ENCODE data around the gene MRGPRX4. TPM values are rescaled to one million over a fixed set of nuclear protein-coding genes. Genes with fewer than 3 reads are reported as not detected.
"Not testable (repeated sequence)": the region's sequence is repeated elsewhere in the genome, so short reads cannot be mapped to it uniquely, and the experiment has no call there.

Gene MRGPRX4
- total RNA-seq, 3 donors from 2014 or later, result not detected

DNA sequence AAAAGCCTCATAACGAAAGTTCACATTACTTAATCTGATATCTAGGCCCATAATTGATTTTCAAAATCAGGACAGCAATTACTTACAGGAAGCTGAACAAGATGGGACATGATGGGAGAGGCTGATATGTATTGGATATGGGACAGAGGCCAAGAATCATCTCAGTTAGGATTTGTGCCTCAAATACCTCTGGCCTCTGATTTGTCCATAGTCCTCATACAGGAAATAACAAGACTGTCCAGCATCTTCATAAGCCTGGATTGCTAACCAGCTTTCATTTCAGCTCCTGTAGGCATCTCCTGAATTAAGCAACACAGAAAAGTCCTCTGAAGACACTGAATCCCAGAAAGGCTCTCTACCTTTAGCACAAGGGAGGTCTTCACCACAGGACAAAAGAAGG is 4.3 kb upstream of the MRGPRX4 start:
- H3K36me3 ChIP-seq, result no peaks in the 10 kb centered on the region
- no peaks in the 10 kb centered on the region for H3K27me3 ChIP-seq
- intact Hi-C loops (cut with DNase I; ENCODE audit: low total_unique reads), result no loop called here
- peaks cover 4 to 6% of the 10 kb centered on the region in 2 donors for H3K9me3 ChIP-seq
- no peak overlapping the region for H3K27ac ChIP-seq
- no peak for DNase-seq (ENCODE audit: low spot score in 2 of 2)
- TF ChIP-seq, protein P1, sequence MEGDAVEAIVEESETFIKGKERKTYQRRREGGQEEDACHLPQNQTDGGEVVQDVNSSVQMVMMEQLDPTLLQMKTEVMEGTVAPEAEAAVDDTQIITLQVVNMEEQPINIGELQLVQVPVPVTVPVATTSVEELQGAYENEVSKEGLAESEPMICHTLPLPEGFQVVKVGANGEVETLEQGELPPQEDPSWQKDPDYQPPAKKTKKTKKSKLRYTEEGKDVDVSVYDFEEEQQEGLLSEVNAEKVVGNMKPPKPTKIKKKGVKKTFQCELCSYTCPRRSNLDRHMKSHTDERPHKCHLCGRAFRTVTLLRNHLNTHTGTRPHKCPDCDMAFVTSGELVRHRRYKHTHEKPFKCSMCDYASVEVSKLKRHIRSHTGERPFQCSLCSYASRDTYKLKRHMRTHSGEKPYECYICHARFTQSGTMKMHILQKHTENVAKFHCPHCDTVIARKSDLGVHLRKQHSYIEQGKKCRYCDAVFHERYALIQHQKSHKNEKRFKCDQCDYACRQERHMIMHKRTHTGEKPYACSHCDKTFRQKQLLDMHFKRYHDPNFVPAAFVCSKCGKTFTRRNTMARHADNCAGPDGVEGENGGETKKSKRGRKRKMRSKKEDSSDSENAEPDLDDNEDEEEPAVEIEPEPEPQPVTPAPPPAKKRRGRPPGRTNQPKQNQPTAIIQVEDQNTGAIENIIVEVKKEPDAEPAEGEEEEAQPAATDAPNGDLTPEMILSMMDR (IDR thresholded peaks at IDR 0.05), result no peak
- TF ChIP-seq POLR2AphosphoS5 (IDR thresholded peaks at IDR 0.05) (no peak), POLR2A (IDR thresholded peaks at IDR 0.05) (no peak)
- H3K4me1 ChIP-seq, result no peaks in the 10 kb centered on the region
- no peak overlapping the region for H3K4me3 ChIP-seq

DNA sequence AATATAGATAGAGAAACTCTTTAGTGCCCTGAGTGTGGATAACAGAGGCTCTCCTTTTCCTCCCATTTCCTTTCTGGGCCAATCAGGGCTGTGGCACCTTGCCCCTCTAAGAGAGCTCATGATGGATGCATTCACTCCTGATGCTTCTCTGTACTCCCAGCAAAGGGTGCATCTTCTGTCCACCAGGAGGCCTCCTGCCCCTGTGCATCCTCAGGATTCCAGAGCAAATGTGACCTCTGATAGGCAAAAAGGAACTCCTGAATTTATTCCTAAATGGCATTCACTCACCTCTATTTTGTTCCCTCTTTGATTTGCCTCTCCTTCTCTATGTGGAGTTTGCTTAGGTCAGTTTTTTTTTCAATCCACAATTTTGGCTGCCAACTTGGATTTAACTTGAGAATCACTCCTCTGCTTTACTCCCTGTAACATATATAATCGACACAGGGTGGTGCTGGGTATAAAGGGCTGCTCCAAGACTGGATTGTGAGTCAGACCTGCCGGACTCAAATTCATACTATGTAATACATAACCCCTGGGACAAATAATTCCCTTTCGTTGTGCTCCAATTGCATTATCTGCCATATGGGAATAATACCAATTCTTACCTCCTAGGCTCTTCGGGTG is 1.1 kb upstream of the MRGPRX4 start:
- no peak overlapping the region for H3K27ac ChIP-seq
- H3K9me3 ChIP-seq, result peaks cover 3 to 5% of the 10 kb centered on the region in 2 donors
- no peaks in the 10 kb centered on the region for H3K27me3 ChIP-seq
- H3K4me3 ChIP-seq, result no peak overlapping the region
- no peaks in the 10 kb centered on the region for H3K36me3 ChIP-seq
- DNase-seq (ENCODE audit: low spot score in 2 of 2), result no peak
- H3K4me1 ChIP-seq, result no peaks in the 10 kb centered on the region
- TF ChIP-seq POLR2AphosphoS5 (IDR thresholded peaks at IDR 0.05) (no peak), POLR2A (IDR thresholded peaks at IDR 0.05) (no peak)
- TF ChIP-seq, protein P1 (IDR thresholded peaks at IDR 0.05), result peak in 2 of 3 donors; percentile 16 to 47
- intact Hi-C loops (cut with DNase I; ENCODE audit: low total_unique reads), result no loop called here

DNA sequence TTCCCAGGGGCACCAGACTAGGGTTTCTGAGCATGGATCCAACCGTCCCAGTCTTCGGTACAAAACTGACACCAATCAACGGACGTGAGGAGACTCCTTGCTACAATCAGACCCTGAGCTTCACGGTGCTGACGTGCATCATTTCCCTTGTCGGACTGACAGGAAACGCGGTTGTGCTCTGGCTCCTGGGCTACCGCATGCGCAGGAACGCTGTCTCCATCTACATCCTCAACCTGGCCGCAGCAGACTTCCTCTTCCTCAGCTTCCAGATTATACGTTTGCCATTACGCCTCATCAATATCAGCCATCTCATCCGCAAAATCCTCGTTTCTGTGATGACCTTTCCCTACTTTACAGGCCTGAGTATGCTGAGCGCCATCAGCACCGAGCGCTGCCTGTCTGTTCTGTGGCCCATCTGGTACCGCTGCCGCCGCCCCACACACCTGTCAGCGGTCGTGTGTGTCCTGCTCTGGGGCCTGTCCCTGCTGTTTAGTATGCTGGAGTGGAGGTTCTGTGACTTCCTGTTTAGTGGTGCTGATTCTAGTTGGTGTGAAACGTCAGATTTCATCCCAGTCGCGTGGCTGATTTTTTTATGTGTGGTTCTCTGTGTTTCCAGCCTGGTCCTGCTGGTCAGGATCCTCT is 709 bp downstream of the MRGPRX4 start:
- no peak for TF ChIP-seq POLR2AphosphoS5 (IDR thresholded peaks at IDR 0.05)
- TF ChIP-seq, protein P1 (IDR thresholded peaks at IDR 0.05), result no peak
- no peak for TF ChIP-seq POLR2A (IDR thresholded peaks at IDR 0.05)
- DNase-seq (ENCODE audit: low spot score in 2 of 2), result no peak
- Histone ChIP-seq H3K4me3 (no peak overlapping the region), H3K4me1 (no peaks in the 10 kb centered on the region), H3K27me3 (no peaks in the 10 kb centered on the region), H3K36me3 (no peaks in the 10 kb centered on the region), H3K27ac (no peak overlapping the region), H3K9me3 (no peaks in the 10 kb centered on the region)
- intact Hi-C loops (cut with DNase I; ENCODE audit: low total_unique reads), result no loop called here

DNA sequence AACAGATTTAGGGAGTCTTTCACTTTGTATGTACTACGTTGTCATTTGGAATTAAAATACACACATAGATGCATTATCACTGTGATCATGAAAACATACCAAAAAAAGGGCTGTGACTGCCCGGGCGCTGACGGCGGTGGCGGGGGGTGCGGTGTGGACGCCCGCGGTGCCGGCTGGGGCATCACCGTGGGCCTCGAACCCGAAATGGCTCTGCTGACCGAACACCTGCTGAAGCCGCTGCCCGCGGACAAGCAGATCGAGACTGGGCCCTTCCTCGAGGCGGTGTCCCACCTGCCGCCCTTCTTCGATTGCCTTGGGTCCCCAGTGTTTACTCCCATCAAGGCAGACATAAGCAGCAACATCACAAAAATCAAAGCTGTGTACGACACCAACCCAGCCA is 16.2 kb downstream of the MRGPRX4 start:
- H3K4me3 ChIP-seq, result no peak overlapping the region
- no peak for TF ChIP-seq POLR2A (IDR thresholded peaks at IDR 0.05)
- TF ChIP-seq, protein P1 (IDR thresholded peaks at IDR 0.05), result no peak
- no peak for TF ChIP-seq POLR2AphosphoS5 (IDR thresholded peaks at IDR 0.05)
- intact Hi-C loops (cut with DNase I; ENCODE audit: low total_unique reads), result no loop called here
- no peaks in the 10 kb centered on the region for H3K4me1 ChIP-seq
- no peaks in the 10 kb centered on the region for H3K9me3 ChIP-seq
- no peak for DNase-seq (ENCODE audit: low spot score in 2 of 2)
- no peaks in the 10 kb centered on the region for H3K36me3 ChIP-seq
- H3K27ac ChIP-seq, result no peak overlapping the region
- H3K27me3 ChIP-seq, result no peaks in the 10 kb centered on the region

DNA sequence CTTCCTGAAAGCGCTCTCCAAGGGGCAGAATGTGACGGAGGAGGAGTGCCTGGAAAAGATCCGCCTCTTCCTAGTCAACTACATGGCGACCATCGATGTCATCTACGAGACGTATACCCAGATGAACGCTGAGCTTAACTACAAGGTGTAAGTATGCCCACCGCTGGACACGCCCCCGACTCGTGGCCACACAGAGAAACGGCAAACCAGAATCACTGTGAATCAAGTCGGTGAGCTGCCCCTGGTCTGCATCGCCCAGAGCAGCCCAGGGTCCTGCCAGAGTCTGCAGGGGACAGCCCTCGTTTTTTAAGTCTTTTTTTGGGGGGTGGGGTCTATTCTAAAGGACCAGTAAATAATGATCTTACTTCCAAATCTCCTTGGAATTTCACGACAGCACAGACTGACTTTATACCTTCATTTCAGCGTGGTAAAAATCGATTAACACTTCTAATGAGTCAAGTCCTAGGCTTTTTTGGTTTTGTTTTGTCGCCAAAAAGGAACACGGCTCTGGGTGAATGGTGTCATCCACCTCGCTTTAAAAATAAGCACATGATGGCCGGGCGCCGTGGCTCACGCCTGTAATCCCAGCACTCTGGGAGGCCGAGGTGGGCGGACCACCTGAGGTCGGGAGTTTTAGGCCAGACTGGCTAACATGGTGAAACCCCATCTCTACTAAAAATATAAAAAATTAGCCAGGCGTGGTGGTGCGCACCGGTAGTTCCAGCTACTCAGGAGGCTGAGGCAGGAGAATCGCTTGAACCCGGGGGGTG is 17.0 kb downstream of the MRGPRX4 start:
- H3K27ac ChIP-seq; H3K36me3 ChIP-seq; H3K27me3 ChIP-seq; H3K9me3 ChIP-seq; H3K4me1 ChIP-seq; H3K4me3 ChIP-seq; DNase-seq (ENCODE audit: low spot score in 2 of 2); intact Hi-C loops (cut with DNase I; ENCODE audit: low total_unique reads): not testable (repeated sequence)

Measured in breast epithelium (tissue), 4 donors.